ENCODE results near the gene REM2.

- TF ChIP-seq POLR2AphosphoS5 (IDR thresholded peaks at IDR 0.05; ENCODE audit: low read depth, low read length) (no peak), FOXP2 (optimal IDR thresholded peaks at IDR 0.05; ENCODE audit: borderline replicate concordance, extremely low read depth, extremely low read length, insufficient read depth) (no peak), TAF1 (IDR thresholded peaks at IDR 0.05; ENCODE audit: borderline replicate concordance, insufficient read depth, low read length) (no peak)
Measured at GRCh38 chr14:22908601-22909000, 25.6 kb downstream of the REM2 start.
